HepG2 (cell line): Measurements from ENCODE around the gene CDK2. TPM values are rescaled to one million over a fixed set of nuclear protein-coding genes. Genes with fewer than 3 reads are reported as not detected.
A peak's percentile ranks its signal among the peaks of the same experiment; 100 is the strongest.

Experiments used
- AGO1 ChIP-seq: fragments of 200-400 bp; formaldehyde crosslinking; IDR thresholded peaks from 2 replicates; pipeline ENCODE4 v1.6.1; 2017; ENCODE audit warnings: mild to moderate bottlenecking, low read depth, low read length, moderate library complexity; ENCODE audit not compliant: poor library complexity, severe bottlenecking
- CC2D1A ChIP-seq: sonication (generic); formaldehyde crosslinking; IDR thresholded peaks from 2 replicates; pipeline ENCODE4 v1.8.1; 2023; ENCODE audit warnings: mild to moderate bottlenecking, missing genetic modification reagents
- GFI1 ChIP-seq: sonication (generic); formaldehyde crosslinking; IDR thresholded peaks from 2 replicates; pipeline ENCODE4 v1.5.0; 2020; ENCODE audit warnings: missing genetic modification reagents, mild to moderate bottlenecking, borderline replicate concordance
- GLMP ChIP-seq: sonication (generic); formaldehyde crosslinking; IDR thresholded peaks from 2 replicates; pipeline ENCODE4 v1.9.0; 2021; ENCODE audit warnings: missing genetic modification reagents, mild to moderate bottlenecking, borderline replicate concordance
- HDAC2 ChIP-seq: sonication (generic); formaldehyde crosslinking; IDR thresholded peaks from 2 replicates; pipeline ENCODE4 v1.4.0; 2020; ENCODE audit warnings: missing genetic modification reagents
- HMGA1 ChIP-seq: sonication (generic); formaldehyde crosslinking; conservative IDR thresholded peaks from 2 replicates; pipeline ENCODE4 v1.4.0; 2020; ENCODE audit warnings: missing genetic modification reagents
- KLF9 ChIP-seq: IDR thresholded peaks from 2 replicates; pipeline ENCODE4 v1.6.1; 2016; ENCODE audit warnings: low read depth
- MLLT10 ChIP-seq: sonication (generic); formaldehyde crosslinking; IDR thresholded peaks from 2 replicates; pipeline ENCODE4 v1.4.0; 2020; ENCODE audit warnings: missing genetic modification reagents
- MTA1 ChIP-seq: sonication (generic); formaldehyde crosslinking; IDR thresholded peaks from 2 replicates; pipeline ENCODE4 v1.4.0; 2020; ENCODE audit warnings: missing genetic modification reagents, mild to moderate bottlenecking, borderline replicate concordance
- NFKBIZ ChIP-seq: IDR thresholded peaks from 2 replicates; pipeline ENCODE4 v1.6.1; 2018; ENCODE audit warnings: missing genetic modification reagents, missing compliant biosample characterization
- PHF8 ChIP-seq: sonication (generic); formaldehyde crosslinking; IDR thresholded peaks from 2 replicates; pipeline ENCODE4 v1.5.0; 2020; ENCODE audit warnings: missing genetic modification reagents
- RBFOX2 ChIP-seq: fragments of 200-400 bp; formaldehyde crosslinking; IDR thresholded peaks from 2 replicates; pipeline ENCODE4 v1.6.1; 2017; ENCODE audit warnings: low read depth, mild to moderate bottlenecking, low read length
- SUZ12 ChIP-seq: fragments of 150-350 bp; IDR thresholded peaks from 2 replicates; pipeline ENCODE4 v1.6.1; 2014; ENCODE audit warnings: low read depth, low read length
- TAF15 ChIP-seq: fragments of 200-400 bp; formaldehyde crosslinking; IDR thresholded peaks from one replicate; pipeline ENCODE4 v1.6.1; 2018; ENCODE audit warnings: mild to moderate bottlenecking, low read depth, low read length; ENCODE audit not compliant: poor library complexity, severe bottlenecking
- TEAD2 ChIP-seq: sonication (generic); formaldehyde crosslinking; IDR thresholded peaks from 2 replicates; pipeline ENCODE4 v1.9.0; 2021; ENCODE audit warnings: missing genetic modification reagents
- TRIM24 ChIP-seq: sonication (generic); formaldehyde crosslinking; IDR thresholded peaks from 2 replicates; pipeline ENCODE4 v1.8.0; 2022; ENCODE audit warnings: mild to moderate bottlenecking, missing genetic modification reagents
- ZC3H4 ChIP-seq: sonication (generic); formaldehyde crosslinking; IDR thresholded peaks from 2 replicates; pipeline ENCODE4 v1.4.0; 2020; ENCODE audit warnings: missing genetic modification reagents, borderline replicate concordance
- ZMYM4 ChIP-seq: sonication (generic); formaldehyde crosslinking; IDR thresholded peaks from 2 replicates; pipeline ENCODE4 v1.8.1; 2023; ENCODE audit warnings: mild to moderate bottlenecking, missing genetic modification reagents
- ZNF317 ChIP-seq: sonication (generic); formaldehyde crosslinking; IDR thresholded peaks from 2 replicates; pipeline ENCODE4 v1.5.0; 2020; ENCODE audit warnings: mild to moderate bottlenecking, missing genetic modification reagents
- ZNF468 ChIP-seq: sonication (generic); formaldehyde crosslinking; IDR thresholded peaks from 2 replicates; pipeline ENCODE4 v1.8.0; 2022; ENCODE audit warnings: mild to moderate bottlenecking, moderate library complexity, missing genetic modification reagents
- ZNF580 ChIP-seq: IDR thresholded peaks from 2 replicates; pipeline ENCODE4 v1.6.1; 2016; ENCODE audit warnings: low read depth, borderline replicate concordance
- ZNF615 ChIP-seq: sonication (generic); formaldehyde crosslinking; IDR thresholded peaks from 2 replicates; pipeline ENCODE4 v1.5.0; 2020; ENCODE audit warnings: mild to moderate bottlenecking, missing genetic modification reagents, borderline replicate concordance
- ZNF616 ChIP-seq: sonication (generic); formaldehyde crosslinking; IDR thresholded peaks from 2 replicates; pipeline ENCODE4 v1.5.0; 2020; ENCODE audit warnings: low read depth, mild to moderate bottlenecking, missing genetic modification reagents
- ZNF652 ChIP-seq: IDR thresholded peaks from 2 replicates; pipeline ENCODE4 v1.6.1; 2016; ENCODE audit warnings: low read depth, borderline replicate concordance
- polyA plus RNA-seq, 8 experiments: library from polyadenylated mRNA; depleted of rRNA in 3 of 8; stranded (reverse) in 7 of 8; unstranded in 1 of 8; fragments of >200 nt; fragmentation: Illumina TruSeq in 4 of 8; extraction: Trizol in 4 of 8; gene quantifications; 2 replicates each; pipeline versions ENCODE4 v1.2.1 to v1.2.3, GENCODE V29; 2011 to 2016; ENCODE audit warnings: low read depth in 4 of 8, missing spikeins in 1 of 8, mixed read lengths in 1 of 8; ENCODE audit not compliant: insufficient read depth in 1 of 8
- total RNA-seq, 5 experiments: library from RNA; depleted of rRNA; stranded (reverse); fragments of >200 nt; fragmentation: Illumina TruSeq; extraction: Trizol; gene quantifications; 2 replicates each; pipeline ENCODE4 v1.2.3, GENCODE V29; 2016; ENCODE audit warnings: low read depth in 1 of 5
- TF ChIP-seq, protein P1 (sequence below): sonication (generic); formaldehyde crosslinking; IDR thresholded peaks from 2 replicates; pipeline ENCODE4 v1.8.0; 2022; ENCODE audit warnings: mild to moderate bottlenecking, missing genetic modification reagents, borderline replicate concordance
- TF ChIP-seq, protein P2 (sequence below): sonication (generic); formaldehyde crosslinking; IDR thresholded peaks from 2 replicates; pipeline ENCODE4 v1.5.1; 2020; ENCODE audit warnings: mild to moderate bottlenecking, missing genetic modification reagents, moderate library complexity
- TF ChIP-seq, protein P3 (sequence below): sonication (generic); formaldehyde crosslinking; IDR thresholded peaks from 2 replicates; pipeline ENCODE4 v1.5.1; 2020; ENCODE audit warnings: missing genetic modification reagents, mild to moderate bottlenecking, borderline replicate concordance

CDK2 gene
- total and polyA plus RNA-seq, 2 of the 13 experiments (the other 11 are each of a cell fraction or from before 2014, with no cell fraction given), result 47.5 to 52.6 TPM

DNA sequence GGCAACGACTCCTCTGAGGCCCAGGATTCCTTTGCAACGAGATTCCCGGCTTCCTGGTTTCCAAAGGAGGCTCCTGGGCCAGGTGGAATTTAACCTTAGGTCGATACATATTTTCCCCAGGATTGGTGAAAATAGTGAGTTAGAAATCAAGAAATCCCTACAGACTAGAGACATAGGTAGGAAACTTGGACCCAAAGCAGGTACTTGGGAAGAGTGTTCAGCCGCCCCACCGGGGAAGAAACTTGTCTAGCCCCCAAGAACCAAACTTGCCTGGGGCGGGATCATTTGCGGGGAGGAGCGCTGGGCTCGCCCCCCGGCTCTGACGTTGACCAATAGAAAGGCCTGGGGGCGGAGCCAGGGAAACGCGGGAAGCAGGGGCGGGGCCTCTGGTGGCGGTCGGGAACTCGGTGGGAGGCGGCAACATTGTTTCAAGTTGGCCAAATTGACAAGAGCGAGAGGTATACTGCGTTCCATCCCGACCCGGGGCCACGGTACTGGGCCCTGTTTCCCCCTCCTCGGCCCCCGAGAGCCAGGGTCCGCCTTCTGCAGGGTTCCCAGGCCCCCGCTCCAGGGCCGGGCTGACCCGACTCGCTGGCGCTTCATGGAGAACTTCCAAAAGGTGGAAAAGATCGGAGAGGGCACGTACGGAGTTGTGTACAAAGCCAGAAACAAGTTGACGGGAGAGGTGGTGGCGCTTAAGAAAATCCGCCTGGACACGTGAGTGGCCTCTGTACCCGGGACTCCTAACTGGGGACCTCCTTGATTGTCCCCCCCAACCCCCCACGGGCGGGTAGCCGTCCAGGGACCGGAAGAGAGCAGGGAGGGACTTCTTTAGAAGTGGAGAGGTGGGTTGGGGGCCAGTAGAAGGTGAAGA is at the start of gene CDK2 (continued):
- TF ChIP-seq, protein P1, sequence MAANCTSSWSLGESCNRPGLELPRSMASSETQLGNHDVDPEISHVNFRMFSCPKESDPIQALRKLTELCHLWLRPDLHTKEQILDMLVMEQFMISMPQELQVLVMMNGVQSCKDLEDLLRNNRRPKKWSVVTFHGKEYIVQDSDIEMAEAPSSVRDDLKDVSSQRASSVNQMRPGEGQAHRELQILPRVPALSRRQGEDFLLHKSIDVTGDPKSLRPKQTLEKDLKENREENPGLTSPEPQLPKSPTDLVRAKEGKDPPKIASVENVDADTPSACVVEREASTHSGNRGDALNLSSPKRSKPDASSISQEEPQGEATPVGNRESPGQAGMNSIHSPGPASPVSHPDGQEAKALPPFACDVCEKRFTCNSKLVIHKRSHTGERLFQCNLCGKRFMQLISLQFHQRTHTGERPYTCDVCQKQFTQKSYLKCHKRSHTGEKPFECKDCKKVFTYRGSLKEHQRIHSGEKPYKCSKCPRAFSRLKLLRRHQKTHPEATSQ (CRISPR knock-in tag), result no peak
- peak; percentile 67 for TF ChIP-seq RBFOX2
- TF ChIP-seq MTA1 (CRISPR knock-in tag), result no peak
- no peak for TF ChIP-seq ZNF615 (CRISPR knock-in tag)
- TF ChIP-seq ZNF468, result no peak
- TF ChIP-seq GFI1 (CRISPR knock-in tag), result no peak
- TF ChIP-seq TEAD2 (CRISPR knock-in tag), result no peak
- TF ChIP-seq HMGA1, result no peak
- no peak for TF ChIP-seq TAF15
- TF ChIP-seq ZNF317 (CRISPR knock-in tag), result no peak
- TF ChIP-seq GLMP (CRISPR knock-in tag), result no peak
- TF ChIP-seq MLLT10 (CRISPR knock-in tag), result no peak
- peak; percentile 12; the same call in 1 of the 2 replicates for TF ChIP-seq HDAC2 (CRISPR knock-in tag)
- no peak for TF ChIP-seq SUZ12
- no peak for TF ChIP-seq ZNF652 (CRISPR knock-in tag)
- TF ChIP-seq, protein P2, sequence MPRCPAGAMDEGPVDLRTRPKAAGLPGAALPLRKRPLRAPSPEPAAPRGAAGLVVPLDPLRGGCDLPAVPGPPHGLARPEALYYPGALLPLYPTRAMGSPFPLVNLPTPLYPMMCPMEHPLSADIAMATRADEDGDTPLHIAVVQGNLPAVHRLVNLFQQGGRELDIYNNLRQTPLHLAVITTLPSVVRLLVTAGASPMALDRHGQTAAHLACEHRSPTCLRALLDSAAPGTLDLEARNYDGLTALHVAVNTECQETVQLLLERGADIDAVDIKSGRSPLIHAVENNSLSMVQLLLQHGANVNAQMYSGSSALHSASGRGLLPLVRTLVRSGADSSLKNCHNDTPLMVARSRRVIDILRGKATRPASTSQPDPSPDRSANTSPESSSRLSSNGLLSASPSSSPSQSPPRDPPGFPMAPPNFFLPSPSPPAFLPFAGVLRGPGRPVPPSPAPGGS (CRISPR knock-in tag), result no peak
- TF ChIP-seq, protein P3, sequence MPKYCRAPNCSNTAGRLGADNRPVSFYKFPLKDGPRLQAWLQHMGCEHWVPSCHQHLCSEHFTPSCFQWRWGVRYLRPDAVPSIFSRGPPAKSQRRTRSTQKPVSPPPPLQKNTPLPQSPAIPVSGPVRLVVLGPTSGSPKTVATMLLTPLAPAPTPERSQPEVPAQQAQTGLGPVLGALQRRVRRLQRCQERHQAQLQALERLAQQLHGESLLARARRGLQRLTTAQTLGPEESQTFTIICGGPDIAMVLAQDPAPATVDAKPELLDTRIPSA (CRISPR knock-in tag), result no peak
- TF ChIP-seq ZC3H4 (CRISPR knock-in tag), result no peak
- TF ChIP-seq KLF9 (CRISPR knock-in tag), result no peak
- no peak for TF ChIP-seq ZNF580
- TF ChIP-seq ZNF616 (CRISPR knock-in tag), result no peak
- no peak for TF ChIP-seq NFKBIZ (CRISPR knock-in tag)
- TF ChIP-seq PHF8 (CRISPR knock-in tag), result peak; percentile 69
- no peak for TF ChIP-seq TRIM24 (CRISPR knock-in tag)
- no peak for TF ChIP-seq CC2D1A (CRISPR knock-in tag)
- no peak for TF ChIP-seq AGO1
- no peak for TF ChIP-seq ZMYM4 (CRISPR knock-in tag)
